D721Med (cell line): Measurements from ENCODE around the gene ELANE.
"Not testable (repeated sequence)": the region's sequence is repeated elsewhere in the genome, so short reads cannot be mapped to it uniquely, and the experiment has no call there.

Experiments
- DNase-seq: peaks from one replicate; pipeline ENCODE4 v3.0.0; 2011; ENCODE audit warnings: low spot score; ENCODE audit not compliant: insufficient read length
- FAIRE-seq: peaks from 2 replicates; lab custom pipeline; 2011; peaks lifted over from hg19 to GRCh38; lab: Jason Lieb, UNC
- TF ChIP-seq, protein P1 (sequence below): IDR thresholded peaks from 2 replicates; pipeline ENCODE4 v1.5.1; 2012; ENCODE audit warnings: mild to moderate bottlenecking, control low read depth; ENCODE audit not compliant: insufficient read depth; ENCODE audit errors: missing control alignments

ELANE gene

DNA sequence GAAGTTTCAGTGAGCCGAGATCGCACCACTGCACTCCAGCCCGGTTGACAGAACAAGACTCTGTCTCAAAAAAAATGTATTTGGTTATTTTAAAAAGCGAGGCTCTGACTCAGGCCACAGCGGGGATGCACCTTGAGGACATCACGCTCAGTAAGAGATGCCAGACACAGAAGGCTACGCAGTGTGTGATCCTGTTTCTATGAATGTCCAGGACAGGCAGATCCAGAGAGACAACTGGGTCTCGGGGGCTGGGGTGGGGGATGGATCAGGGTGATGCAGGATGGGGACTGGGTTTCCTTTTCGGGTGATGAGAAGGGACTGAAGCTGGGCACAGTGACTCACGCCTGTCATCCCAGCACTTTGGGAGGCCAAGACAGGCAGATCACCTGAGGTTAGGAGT, 35.5 kb downstream of the ELANE start:
- FAIRE-seq (no peak), DNase-seq (no peak)
- TF ChIP-seq, protein P1, sequence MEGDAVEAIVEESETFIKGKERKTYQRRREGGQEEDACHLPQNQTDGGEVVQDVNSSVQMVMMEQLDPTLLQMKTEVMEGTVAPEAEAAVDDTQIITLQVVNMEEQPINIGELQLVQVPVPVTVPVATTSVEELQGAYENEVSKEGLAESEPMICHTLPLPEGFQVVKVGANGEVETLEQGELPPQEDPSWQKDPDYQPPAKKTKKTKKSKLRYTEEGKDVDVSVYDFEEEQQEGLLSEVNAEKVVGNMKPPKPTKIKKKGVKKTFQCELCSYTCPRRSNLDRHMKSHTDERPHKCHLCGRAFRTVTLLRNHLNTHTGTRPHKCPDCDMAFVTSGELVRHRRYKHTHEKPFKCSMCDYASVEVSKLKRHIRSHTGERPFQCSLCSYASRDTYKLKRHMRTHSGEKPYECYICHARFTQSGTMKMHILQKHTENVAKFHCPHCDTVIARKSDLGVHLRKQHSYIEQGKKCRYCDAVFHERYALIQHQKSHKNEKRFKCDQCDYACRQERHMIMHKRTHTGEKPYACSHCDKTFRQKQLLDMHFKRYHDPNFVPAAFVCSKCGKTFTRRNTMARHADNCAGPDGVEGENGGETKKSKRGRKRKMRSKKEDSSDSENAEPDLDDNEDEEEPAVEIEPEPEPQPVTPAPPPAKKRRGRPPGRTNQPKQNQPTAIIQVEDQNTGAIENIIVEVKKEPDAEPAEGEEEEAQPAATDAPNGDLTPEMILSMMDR, result no peak

DNA sequence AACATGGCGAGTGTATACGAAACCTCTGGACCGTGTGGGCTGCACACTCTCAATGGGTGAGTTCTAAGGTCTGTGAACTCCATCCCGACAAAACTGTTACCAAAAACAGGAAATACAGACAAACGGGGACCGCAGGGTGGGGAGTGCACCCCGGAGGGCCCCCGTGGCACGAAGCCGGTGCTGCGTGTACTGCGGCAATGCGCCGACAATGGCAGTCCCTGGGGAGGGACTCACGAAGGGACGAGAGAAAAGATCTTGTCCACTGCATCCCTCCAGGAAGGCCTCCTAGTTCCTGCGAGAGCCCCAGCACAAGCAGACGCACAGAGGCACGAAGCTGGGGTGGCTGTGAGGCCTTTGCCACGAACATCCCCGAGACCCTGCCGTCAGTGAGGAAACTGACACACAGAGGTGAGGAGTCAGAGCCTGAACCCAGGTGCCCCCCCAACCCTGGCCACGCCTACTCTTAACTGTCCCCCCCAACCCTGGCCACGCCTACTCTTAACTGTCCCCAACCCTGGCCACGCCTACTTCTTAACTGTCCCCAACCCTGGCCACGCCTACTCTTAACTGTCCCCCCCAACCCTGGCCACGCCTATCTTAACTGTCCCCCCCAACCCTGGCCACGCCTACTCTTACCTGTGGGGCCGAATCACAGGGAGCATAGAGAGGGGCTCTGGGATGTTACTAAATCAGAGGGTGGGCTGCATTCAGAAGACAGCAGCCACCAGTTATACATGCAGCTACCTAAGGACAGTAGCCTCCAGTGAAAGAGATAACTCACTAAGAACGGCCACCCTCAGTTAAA, 36.7 kb downstream of the ELANE start:
- DNase-seq (no peak), FAIRE-seq (no peak)
- TF ChIP-seq, protein P1, result no peak

DNA sequence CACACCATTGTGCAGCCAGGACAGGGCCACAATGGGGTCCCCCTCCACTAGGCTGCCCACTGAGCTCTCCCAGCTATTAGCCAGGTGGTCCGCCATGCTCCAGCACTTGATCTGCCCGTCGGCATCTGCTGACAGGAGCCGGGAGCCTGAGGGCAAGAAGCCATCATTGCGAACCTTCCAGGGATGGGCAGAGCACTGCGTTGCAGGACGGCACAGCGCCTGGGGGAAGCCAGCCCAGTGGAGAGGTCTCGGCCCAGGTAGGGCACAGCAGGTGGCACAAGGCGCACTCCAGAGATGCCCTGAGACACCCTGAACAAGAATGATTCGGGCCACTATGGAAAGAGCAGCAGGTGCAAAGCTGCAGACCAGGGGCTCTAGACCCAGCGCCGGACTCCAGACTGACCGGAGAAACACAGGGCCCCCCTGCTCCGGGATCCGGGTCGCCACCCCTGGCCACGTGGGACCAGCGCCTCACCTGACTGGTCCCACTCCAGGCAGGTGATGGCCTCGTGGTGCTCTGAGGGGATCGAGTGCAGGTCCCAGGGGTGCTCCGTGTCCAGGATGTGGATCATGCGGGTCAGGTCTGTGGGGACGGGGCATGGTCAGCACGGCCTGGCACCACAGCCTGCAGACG, 37.7 kb downstream of the ELANE start:
- TF ChIP-seq, protein P1, result no peak
- FAIRE-seq, result no peak
- no peak for DNase-seq

DNA sequence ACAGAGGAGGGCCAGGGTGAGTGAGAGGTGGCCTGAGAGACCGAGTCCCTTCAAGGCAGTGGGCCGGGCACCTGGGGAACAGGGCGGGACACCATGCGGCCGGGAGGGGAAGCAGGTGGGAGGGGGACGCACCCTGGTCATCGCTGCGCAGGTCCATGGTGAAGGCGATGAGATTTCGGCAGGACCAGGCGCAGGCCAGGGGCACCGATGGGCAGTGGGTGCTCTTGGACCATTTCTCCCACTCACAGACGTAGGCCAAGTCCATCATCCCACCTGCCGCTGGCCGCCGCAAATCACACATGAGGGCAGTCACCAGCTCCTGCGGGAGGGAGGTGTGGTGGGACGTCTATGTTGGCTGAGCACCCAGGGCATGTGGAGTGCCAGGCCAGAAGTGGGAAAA, 38.7 kb downstream of the ELANE start:
- DNase-seq (no peak), FAIRE-seq (no peak)
- TF ChIP-seq, protein P1, result no peak

DNA sequence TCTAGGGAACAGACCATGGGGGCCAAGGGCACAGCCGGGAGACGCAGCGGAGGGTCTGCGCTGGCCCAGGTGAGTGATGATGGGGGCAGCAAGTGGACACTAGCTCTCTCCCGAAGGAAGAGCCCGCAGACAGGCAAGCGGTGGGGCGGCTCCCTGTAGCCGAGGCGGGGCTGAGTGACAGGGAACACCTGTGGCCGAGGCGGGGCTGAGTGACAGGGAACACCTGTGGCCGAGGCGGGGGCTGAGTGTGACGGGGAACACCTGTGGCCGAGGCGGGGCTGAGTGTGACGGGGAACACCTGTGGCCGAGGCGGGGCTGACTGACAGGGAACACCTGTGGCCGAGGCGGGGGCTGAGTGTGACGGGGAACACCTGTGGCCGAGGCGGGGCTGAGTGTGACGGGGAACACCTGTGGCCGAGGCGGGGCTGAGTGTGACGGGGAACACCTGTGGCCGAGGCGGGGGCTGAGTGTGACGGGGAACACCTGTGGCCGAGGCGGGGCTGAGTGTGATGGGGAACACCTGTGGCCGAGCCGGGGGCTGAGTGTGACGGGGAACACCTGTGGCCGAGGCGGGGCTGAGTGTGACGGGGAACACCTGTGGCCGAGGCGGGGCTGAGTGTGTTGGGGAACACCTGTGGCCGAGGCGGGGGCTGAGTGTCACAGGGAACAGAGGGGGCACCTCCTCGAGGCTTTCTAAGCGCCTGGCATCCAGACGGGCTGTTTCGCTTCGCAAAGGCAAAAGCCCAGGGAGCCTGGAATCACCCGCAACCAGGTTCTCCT, 39.5 kb downstream of the ELANE start:
- FAIRE-seq, DNase-seq: not testable (repeated sequence)

DNA sequence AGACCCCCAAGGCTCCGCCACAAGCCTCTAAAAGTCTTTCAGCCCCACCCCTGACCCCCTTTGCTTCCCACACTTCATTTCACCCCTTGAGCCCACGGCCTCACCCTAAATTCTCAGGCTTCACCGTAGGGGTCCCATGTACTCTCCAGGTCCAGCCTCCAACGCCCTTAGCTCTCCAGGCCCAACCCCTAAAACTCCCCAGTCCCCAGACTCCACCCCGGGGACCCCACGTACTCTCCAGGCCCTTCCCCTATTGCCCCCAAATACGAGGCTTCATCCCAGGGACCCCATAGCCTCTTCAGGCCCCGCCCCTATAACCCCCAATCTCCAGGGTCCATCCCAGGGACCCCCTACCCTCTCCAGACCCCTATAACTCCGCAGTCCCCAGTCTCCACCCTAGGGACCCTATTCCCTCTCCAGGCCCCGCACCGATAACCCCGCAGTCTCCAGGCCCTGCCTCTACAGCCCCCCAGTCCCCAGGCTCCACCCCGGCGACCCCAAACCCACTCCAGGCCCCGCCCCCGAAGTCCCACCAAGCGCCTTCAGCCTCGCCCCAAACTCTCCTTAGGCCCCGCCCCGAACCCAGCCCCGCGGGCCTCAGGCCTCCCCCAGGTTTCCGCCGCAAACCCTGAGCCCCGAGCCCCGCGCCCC, 40.3 kb downstream of the ELANE start:
- TF ChIP-seq, protein P1, result no peak
- FAIRE-seq (no peak), DNase-seq (no peak)
